HepG2 (cell line): ENCODE data around the gene BST1. TPM values are rescaled to one million over a fixed set of nuclear protein-coding genes. Genes with fewer than 3 reads are reported as not detected.

Experiments used
- ETV6 ChIP-seq: sonication (generic); formaldehyde crosslinking; conservative IDR thresholded peaks from 2 replicates; pipeline ENCODE4 v1.4.0; 2020; ENCODE audit warnings: missing genetic modification reagents
- FOXA3 ChIP-seq: IDR thresholded peaks from 2 replicates; pipeline ENCODE4 v1.6.1; 2016; ENCODE audit warnings: missing genetic modification reagents, missing compliant biosample characterization
- HNF4G ChIP-seq, 2 experiments: sonication (generic) in 1 of 2; formaldehyde crosslinking in 1 of 2; IDR thresholded peaks; 2 replicates each; pipeline versions ENCODE4 v1.4.0 to v1.6.1; 2011 to 2020; ENCODE audit warnings: borderline replicate concordance in 2 of 2, low read depth in 2 of 2, mild to moderate bottlenecking in 2 of 2, low read length in 1 of 2, missing genetic modification reagents in 1 of 2, moderate library complexity in 1 of 2
- ISX ChIP-seq: sonication (generic); formaldehyde crosslinking; conservative IDR thresholded peaks from 2 replicates; pipeline ENCODE4 v1.5.0; 2020; ENCODE audit warnings: missing genetic modification reagents
- MYPOP ChIP-seq: sonication (generic); formaldehyde crosslinking; IDR thresholded peaks from 2 replicates; pipeline ENCODE4 v1.8.1; 2023; ENCODE audit warnings: mild to moderate bottlenecking, moderate library complexity, missing genetic modification reagents
- ZBTB7A ChIP-seq: sonication (generic); formaldehyde crosslinking; IDR thresholded peaks from 2 replicates; pipeline ENCODE4 v1.8.0; 2022; ENCODE audit warnings: mild to moderate bottlenecking, missing genetic modification reagents
- ZNF333 ChIP-seq: sonication (generic); formaldehyde crosslinking; IDR thresholded peaks from 2 replicates; pipeline ENCODE4 v1.4.0; 2020; ENCODE audit warnings: mild to moderate bottlenecking, missing genetic modification reagents, borderline replicate concordance
- ZNF362 ChIP-seq: sonication (generic); formaldehyde crosslinking; IDR thresholded peaks from 2 replicates; pipeline ENCODE4 v1.4.0; 2020; ENCODE audit warnings: missing genetic modification reagents, mild to moderate bottlenecking, borderline replicate concordance
- ZSCAN29 ChIP-seq: sonication (generic); formaldehyde crosslinking; conservative IDR thresholded peaks from 2 replicates; pipeline ENCODE4 v1.4.0; 2020; ENCODE audit warnings: mild to moderate bottlenecking, missing genetic modification reagents
- polyA plus RNA-seq, 8 experiments: library from polyadenylated mRNA; depleted of rRNA in 3 of 8; stranded (reverse) in 7 of 8; unstranded in 1 of 8; fragments of >200 nt; fragmentation: Illumina TruSeq in 4 of 8; extraction: Trizol in 4 of 8; gene quantifications; 2 replicates each; pipeline versions ENCODE4 v1.2.1 to v1.2.3, GENCODE V29; 2011 to 2016; ENCODE audit warnings: low read depth in 4 of 8, missing spikeins in 1 of 8, mixed read lengths in 1 of 8; ENCODE audit not compliant: insufficient read depth in 1 of 8
- total RNA-seq, 5 experiments: library from RNA; depleted of rRNA; stranded (reverse); fragments of >200 nt; fragmentation: Illumina TruSeq; extraction: Trizol; gene quantifications; 2 replicates each; pipeline ENCODE4 v1.2.3, GENCODE V29; 2016; ENCODE audit warnings: low read depth in 1 of 5
- TF ChIP-seq, protein P1 (sequence below), 2 experiments: fragments of 450-650 bp in 1 of 2; sonication (generic) in 1 of 2; formaldehyde crosslinking in 1 of 2; IDR thresholded peaks; 2 replicates each; pipeline versions ENCODE4 v1.6.1 to v1.8.0; 2016 to 2022; ENCODE audit warnings: antibody characterized with exemption in 1 of 2, mild to moderate bottlenecking in 1 of 2, missing genetic modification reagents in 1 of 2
- TF ChIP-seq, protein P2 (sequence below): sonication (generic); formaldehyde crosslinking; conservative IDR thresholded peaks from 2 replicates; pipeline ENCODE4 v1.5.0; 2020; ENCODE audit warnings: missing genetic modification reagents

The BST1 gene
- total and polyA plus RNA-seq, 2 of the 13 experiments (the other 11 are each of a cell fraction or from before 2014, with no cell fraction given) = 0.09 to 0.49 TPM

- TF ChIP-seq, protein P1, sequence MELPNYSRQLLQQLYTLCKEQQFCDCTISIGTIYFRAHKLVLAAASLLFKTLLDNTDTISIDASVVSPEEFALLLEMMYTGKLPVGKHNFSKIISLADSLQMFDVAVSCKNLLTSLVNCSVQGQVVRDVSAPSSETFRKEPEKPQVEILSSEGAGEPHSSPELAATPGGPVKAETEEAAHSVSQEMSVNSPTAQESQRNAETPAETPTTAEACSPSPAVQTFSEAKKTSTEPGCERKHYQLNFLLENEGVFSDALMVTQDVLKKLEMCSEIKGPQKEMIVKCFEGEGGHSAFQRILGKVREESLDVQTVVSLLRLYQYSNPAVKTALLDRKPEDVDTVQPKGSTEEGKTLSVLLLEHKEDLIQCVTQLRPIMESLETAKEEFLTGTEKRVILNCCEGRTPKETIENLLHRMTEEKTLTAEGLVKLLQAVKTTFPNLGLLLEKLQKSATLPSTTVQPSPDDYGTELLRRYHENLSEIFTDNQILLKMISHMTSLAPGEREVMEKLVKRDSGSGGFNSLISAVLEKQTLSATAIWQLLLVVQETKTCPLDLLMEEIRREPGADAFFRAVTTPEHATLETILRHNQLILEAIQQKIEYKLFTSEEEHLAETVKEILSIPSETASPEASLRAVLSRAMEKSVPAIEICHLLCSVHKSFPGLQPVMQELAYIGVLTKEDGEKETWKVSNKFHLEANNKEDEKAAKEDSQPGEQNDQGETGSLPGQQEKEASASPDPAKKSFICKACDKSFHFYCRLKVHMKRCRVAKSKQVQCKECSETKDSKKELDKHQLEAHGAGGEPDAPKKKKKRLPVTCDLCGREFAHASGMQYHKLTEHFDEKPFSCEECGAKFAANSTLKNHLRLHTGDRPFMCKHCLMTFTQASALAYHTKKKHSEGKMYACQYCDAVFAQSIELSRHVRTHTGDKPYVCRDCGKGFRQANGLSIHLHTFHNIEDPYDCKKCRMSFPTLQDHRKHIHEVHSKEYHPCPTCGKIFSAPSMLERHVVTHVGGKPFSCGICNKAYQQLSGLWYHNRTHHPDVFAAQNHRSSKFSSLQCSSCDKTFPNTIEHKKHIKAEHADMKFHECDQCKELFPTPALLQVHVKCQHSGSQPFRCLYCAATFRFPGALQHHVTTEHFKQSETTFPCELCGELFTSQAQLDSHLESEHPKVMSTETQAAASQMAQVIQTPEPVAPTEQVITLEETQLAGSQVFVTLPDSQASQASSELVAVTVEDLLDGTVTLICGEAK (IDR thresholded peaks at IDR 0.05) = no peak
- TF ChIP-seq, protein P1 (CRISPR knock-in tag; IDR thresholded peaks at IDR 0.05) = no peak
- no peak for TF ChIP-seq ZNF362 (CRISPR knock-in tag)
- no peak for TF ChIP-seq ZNF333 (CRISPR knock-in tag)
- no peak; the same call in 1 of the 2 replicates for TF ChIP-seq MYPOP (CRISPR knock-in tag)
- TF ChIP-seq, protein P2, sequence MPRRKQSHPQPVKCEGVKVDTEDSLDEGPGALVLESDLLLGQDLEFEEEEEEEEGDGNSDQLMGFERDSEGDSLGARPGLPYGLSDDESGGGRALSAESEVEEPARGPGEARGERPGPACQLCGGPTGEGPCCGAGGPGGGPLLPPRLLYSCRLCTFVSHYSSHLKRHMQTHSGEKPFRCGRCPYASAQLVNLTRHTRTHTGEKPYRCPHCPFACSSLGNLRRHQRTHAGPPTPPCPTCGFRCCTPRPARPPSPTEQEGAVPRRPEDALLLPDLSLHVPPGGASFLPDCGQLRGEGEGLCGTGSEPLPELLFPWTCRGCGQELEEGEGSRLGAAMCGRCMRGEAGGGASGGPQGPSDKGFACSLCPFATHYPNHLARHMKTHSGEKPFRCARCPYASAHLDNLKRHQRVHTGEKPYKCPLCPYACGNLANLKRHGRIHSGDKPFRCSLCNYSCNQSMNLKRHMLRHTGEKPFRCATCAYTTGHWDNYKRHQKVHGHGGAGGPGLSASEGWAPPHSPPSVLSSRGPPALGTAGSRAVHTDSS (CRISPR knock-in tag) = no peak
- no peak for TF ChIP-seq ZSCAN29 (CRISPR knock-in tag)
- no peak for TF ChIP-seq ETV6
- no peak for TF ChIP-seq ZBTB7A (CRISPR knock-in tag)
- peak; percentile 97 for TF ChIP-seq FOXA3 (CRISPR knock-in tag)
- TF ChIP-seq ISX (CRISPR knock-in tag) = no peak
- TF ChIP-seq HNF4G (IDR thresholded peaks at IDR 0.05; ENCODE audit: borderline replicate concordance, low read depth, low read length) = peak; percentile 24; the same call in 1 of the 2 replicates
- TF ChIP-seq HNF4G (CRISPR knock-in tag; IDR thresholded peaks at IDR 0.05; ENCODE audit: borderline replicate concordance, low read depth) = no peak
Observed at GRCh38 chr4:15740764-15741404, 38.0 kb downstream of the BST1 start (continued).
